IPS-20b (cell line): Measurements from ENCODE around the gene PRKAA2.

Experiments
- H3K27ac ChIP-seq: one replicate; pipeline ENCODE4 v1.5.1; 2013; ENCODE audit warnings: low read length
- H3K27me3 ChIP-seq: 2 replicates; pipeline ENCODE4 v1.6.1; 2013; ENCODE audit warnings: mild to moderate bottlenecking, low read length, inconsistent platforms; ENCODE audit not compliant: insufficient read depth
- H3K36me3 ChIP-seq: 2 replicates; pipeline ENCODE4 v1.6.1; 2013; ENCODE audit warnings: low read depth, mild to moderate bottlenecking, inconsistent platforms, low read length, moderate library complexity; ENCODE audit not compliant: insufficient read depth
- H3K4me1 ChIP-seq: 2 replicates; pipeline ENCODE4 v1.6.1; 2013; ENCODE audit warnings: mild to moderate bottlenecking, control low read depth, inconsistent platforms, low read length, moderate library complexity; ENCODE audit not compliant: insufficient read depth
- H3K4me3 ChIP-seq: 2 replicates; pipeline ENCODE4 v1.5.1; 2013; ENCODE audit warnings: mild to moderate bottlenecking, low read length, inconsistent platforms
- H3K9ac ChIP-seq: 2 replicates; pipeline ENCODE4 v1.6.1; 2013; ENCODE audit warnings: low read depth, mild to moderate bottlenecking, inconsistent platforms, low read length, moderate library complexity
- H3K9me3 ChIP-seq: 2 replicates; pipeline ENCODE4 v1.6.1; 2013; ENCODE audit warnings: mild to moderate bottlenecking, low read depth, low read length, inconsistent platforms; ENCODE audit not compliant: insufficient read depth

PRKAA2 gene

DNA sequence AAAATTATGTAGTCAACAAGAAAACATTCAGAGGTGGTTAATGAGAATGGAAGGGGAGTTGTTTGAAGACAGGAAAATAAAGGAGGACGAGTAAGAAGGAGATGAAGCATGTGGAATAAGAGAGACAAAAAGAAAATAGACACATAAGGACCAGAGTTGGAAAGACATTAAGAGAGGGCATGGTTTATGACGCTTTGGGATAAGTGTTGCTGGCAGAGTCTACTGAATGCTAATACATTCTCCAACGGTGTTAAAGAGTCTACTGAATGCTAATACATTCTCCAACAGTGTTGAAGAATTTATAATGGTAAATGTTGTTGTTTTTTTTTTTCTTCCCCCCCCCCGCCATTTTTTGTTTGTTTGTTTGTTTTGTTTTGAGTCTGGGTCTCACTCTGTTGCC is 13.1 kb downstream of the PRKAA2 start:
- Histone ChIP-seq H3K9me3 (peaks cover 14% of the 10 kb centered on the region; the same call in 1 of the 2 replicates), H3K9ac (no peak overlapping the region), H3K27me3 (no peaks in the 10 kb centered on the region), H3K36me3 (no peaks in the 10 kb centered on the region), H3K4me1 (no peaks in the 10 kb centered on the region), H3K4me3 (no peak overlapping the region), H3K27ac (no peak overlapping the region)

DNA sequence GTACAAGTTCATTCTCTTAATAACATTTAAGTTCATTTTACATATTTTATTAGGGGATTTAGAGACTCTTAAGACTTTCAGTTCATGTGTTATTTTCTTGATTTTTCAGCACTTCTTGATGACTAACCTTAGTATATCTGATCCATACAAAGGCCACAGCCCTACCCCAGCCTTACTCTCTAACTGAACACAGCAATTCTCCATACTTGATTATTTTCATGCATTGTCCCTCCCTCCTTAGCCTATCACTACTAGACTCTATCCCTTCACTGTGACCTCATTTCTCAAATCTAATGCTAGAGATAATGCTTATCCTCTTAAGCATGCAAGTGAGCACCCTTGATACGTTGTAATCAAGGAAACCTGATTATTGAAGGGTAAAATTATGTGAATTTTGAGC is 15.2 kb downstream of the PRKAA2 start:
- Histone ChIP-seq H3K9me3 (peaks cover 13% of the 10 kb centered on the region; the same call in 1 of the 2 replicates), H3K36me3 (no peaks in the 10 kb centered on the region), H3K4me1 (no peaks in the 10 kb centered on the region), H3K4me3 (no peak overlapping the region), H3K9ac (no peak overlapping the region), H3K27ac (no peak overlapping the region), H3K27me3 (no peaks in the 10 kb centered on the region)

- H3K9ac ChIP-seq = no peak overlapping the region
- no peak overlapping the region for H3K27ac ChIP-seq
- H3K36me3 ChIP-seq = no peaks in the 10 kb centered on the region
- H3K27me3 ChIP-seq = no peaks in the 10 kb centered on the region
- H3K4me3 ChIP-seq = no peak overlapping the region
- no peaks in the 10 kb centered on the region for H3K9me3 ChIP-seq
- 0 out of 2 replicates have a peak, but pooled peaks cover 8% of the 10 kb centered on the region for H3K4me1 ChIP-seq
These were observed 18.7 kb downstream of the PRKAA2 start for GRCh38 chr1:56663846-56664245.

DNA sequence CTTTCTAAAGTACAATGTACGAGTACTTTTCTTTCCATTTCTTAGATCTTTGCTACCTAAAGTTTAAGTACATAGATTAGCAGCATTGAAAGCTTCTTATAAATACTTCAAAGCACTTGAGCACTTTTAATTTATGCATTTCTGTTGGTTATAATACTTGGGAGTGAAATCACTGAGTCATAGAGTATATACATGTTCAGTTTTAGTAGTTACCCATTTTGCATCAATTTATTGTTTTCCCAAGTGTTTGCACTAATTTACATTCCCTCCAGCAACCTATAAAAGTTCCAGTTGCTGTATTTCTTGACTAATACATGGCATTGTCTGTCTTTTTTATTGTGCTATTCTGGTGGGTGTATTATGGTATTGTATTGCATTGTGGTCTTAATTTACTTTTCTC is 20.3 kb downstream of the PRKAA2 start:
- Histone ChIP-seq H3K36me3 (no peaks in the 10 kb centered on the region), H3K27ac (no peak overlapping the region), H3K4me1 (0 out of 2 replicates have a peak, but pooled peaks cover 8% of the 10 kb centered on the region), H3K4me3 (no peak overlapping the region), H3K27me3 (no peaks in the 10 kb centered on the region), H3K9ac (no peak overlapping the region), H3K9me3 (no peaks in the 10 kb centered on the region)

- no peak overlapping the region for H3K9ac ChIP-seq
- no peak overlapping the region for H3K4me3 ChIP-seq
- no peaks in the 10 kb centered on the region for H3K27me3 ChIP-seq
- H3K36me3 ChIP-seq = no peaks in the 10 kb centered on the region
- no peak overlapping the region for H3K27ac ChIP-seq
- no peaks in the 10 kb centered on the region for H3K9me3 ChIP-seq
- H3K4me1 ChIP-seq = 0 out of 2 replicates have a peak, but pooled peaks cover 8% of the 10 kb centered on the region
These were observed 21.0 kb downstream of the PRKAA2 start for GRCh38 chr1:56666112-56666608.

GRCh38 chr1:56670350-56670749 is 25.2 kb downstream of the PRKAA2 start:
- Histone ChIP-seq H3K36me3 (no peaks in the 10 kb centered on the region), H3K27ac (no peak overlapping the region), H3K9ac (no peak overlapping the region), H3K9me3 (no peaks in the 10 kb centered on the region), H3K4me1 (0 out of 2 replicates have a peak, but pooled peaks cover 8% of the 10 kb centered on the region), H3K4me3 (no peak overlapping the region), H3K27me3 (no peaks in the 10 kb centered on the region)

- H3K36me3 ChIP-seq = no peaks in the 10 kb centered on the region
These were observed 26.0 kb downstream of the PRKAA2 start for GRCh38 chr1:56671085-56671484.

DNA sequence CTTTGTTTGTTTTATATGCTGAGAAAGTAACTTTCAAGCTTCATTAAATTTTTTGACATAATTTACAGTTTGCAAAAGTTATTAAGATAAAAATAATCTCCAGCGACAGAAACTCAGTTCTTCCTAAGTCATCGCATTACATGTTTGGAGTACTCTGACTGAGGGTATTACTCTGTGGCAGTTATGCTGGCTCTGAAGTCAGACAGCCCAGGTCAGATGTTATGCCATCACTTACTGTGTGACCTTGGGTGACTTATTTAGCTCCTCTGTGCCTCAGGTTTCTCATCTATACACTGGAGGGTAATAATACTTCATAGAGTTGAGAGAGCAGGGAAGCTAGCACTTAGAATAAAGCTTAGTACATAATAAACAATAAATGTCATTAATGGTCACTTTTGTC is 26.4 kb downstream of the PRKAA2 start:
- no peaks in the 10 kb centered on the region for H3K27me3 ChIP-seq
- no peaks in the 10 kb centered on the region for H3K9me3 ChIP-seq
- H3K27ac ChIP-seq = no peak overlapping the region
- H3K9ac ChIP-seq = no peak overlapping the region
- no peaks in the 10 kb centered on the region for H3K4me1 ChIP-seq
- H3K36me3 ChIP-seq = no peaks in the 10 kb centered on the region
- H3K4me3 ChIP-seq = no peak overlapping the region

More at GRCh38 chr1:56671085-56671484, 26.0 kb downstream of the PRKAA2 start:
- H3K9ac ChIP-seq = no peak overlapping the region
- H3K9me3 ChIP-seq = no peaks in the 10 kb centered on the region
- H3K4me1 ChIP-seq = 0 out of 2 replicates have a peak, but pooled peaks cover under 1% of the 10 kb centered on the region
- no peak overlapping the region for H3K27ac ChIP-seq
- no peak overlapping the region for H3K4me3 ChIP-seq
- no peaks in the 10 kb centered on the region for H3K27me3 ChIP-seq

DNA sequence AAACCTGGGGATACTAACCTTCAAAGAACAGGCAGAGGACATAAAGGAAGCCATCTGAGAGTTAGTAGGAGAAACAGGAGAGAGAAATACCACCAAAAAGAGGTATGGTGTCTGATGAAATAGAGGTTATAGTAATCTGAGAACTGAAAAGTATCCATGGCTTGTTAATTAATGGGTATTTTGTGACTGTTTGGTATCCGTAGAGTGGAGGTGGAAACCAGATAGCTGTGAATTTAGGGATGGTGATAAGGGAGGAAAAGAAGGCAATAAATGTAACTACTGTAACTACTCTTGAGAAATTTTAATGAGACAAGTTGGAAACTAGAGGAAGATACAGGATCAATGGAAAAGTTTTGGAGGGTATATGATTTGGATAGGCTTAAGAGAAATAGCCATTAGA is 27.5 kb downstream of the PRKAA2 start:
- Histone ChIP-seq H3K9ac (no peak overlapping the region), H3K27ac (no peak overlapping the region)

GRCh38 chr1:56675763-56676162 is 30.6 kb downstream of the PRKAA2 start:
- H3K27me3 ChIP-seq = no peaks in the 10 kb centered on the region
- H3K9ac ChIP-seq = no peak overlapping the region
- H3K9me3 ChIP-seq = no peaks in the 10 kb centered on the region
- no peaks in the 10 kb centered on the region for H3K4me1 ChIP-seq
- H3K27ac ChIP-seq = no peak overlapping the region
- no peaks in the 10 kb centered on the region for H3K36me3 ChIP-seq
- no peak overlapping the region for H3K4me3 ChIP-seq

More for the DNA sequence above, 27.5 kb downstream of the PRKAA2 start:
- Histone ChIP-seq H3K27me3 (no peaks in the 10 kb centered on the region), H3K9me3 (no peaks in the 10 kb centered on the region), H3K4me1 (no peaks in the 10 kb centered on the region), H3K4me3 (no peak overlapping the region), H3K36me3 (no peaks in the 10 kb centered on the region)

DNA sequence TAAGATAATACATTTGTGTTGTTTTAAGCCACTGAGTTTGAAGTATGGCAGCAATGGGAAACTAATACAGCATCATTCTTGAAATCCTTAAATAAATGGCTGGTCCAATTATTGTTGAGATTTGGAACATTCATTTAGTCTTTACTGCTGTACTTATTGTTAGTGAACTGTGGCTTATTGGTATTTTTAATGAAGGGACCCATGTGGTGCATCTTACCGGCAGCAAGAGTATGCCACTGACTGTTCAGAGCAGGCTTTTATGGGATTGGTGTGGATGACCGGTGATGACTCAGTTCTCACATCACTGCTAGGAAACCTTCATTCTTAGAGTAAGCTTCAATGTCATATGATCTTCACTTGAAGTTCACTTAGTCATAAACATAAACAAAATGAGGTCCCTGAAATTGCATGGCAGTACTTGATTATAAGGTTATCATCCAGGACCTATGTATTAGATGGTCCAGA is 31.5 kb downstream of the PRKAA2 start:
- H3K27ac ChIP-seq = no peak overlapping the region

GRCh38 chr1:56683569-56683968 is 38.5 kb downstream of the PRKAA2 start:
- H3K9me3 ChIP-seq = no peaks in the 10 kb centered on the region
- H3K4me1 ChIP-seq = 0 out of 2 replicates have a peak, but pooled peaks cover under 1% of the 10 kb centered on the region
- H3K27me3 ChIP-seq = no peaks in the 10 kb centered on the region
- H3K36me3 ChIP-seq = no peaks in the 10 kb centered on the region
- no peak overlapping the region for H3K4me3 ChIP-seq
- no peak overlapping the region for H3K9ac ChIP-seq
- H3K27ac ChIP-seq = no peak overlapping the region

More for the DNA sequence above, 31.5 kb downstream of the PRKAA2 start:
- H3K27me3 ChIP-seq = no peaks in the 10 kb centered on the region
- no peak overlapping the region for H3K4me3 ChIP-seq
- H3K9ac ChIP-seq = no peak overlapping the region
- H3K36me3 ChIP-seq = no peaks in the 10 kb centered on the region
- no peaks in the 10 kb centered on the region for H3K4me1 ChIP-seq
- H3K9me3 ChIP-seq = no peaks in the 10 kb centered on the region
